Measurements from ENCODE around the gene ZNF639.

Gene ZNF639

DNA sequence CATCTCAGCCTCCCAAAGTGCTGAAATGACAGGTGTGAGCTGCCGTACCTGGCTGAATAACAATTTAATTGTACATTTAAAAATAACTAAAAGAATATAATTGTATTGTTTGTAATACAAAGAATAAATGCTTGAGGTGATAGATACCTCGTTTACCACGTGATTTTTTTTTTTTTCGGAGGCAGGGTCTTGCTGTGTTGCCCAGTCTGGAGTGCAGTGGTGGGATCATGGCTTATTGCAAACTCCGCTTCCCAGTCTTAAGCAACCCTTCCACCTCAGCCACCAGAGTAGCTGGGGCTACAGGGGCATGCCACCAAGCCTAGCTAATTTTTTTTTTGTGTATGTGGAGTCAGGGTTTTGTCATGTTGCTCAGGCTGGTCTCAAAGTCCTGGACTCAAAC is 40.5 kb downstream of the ZNF639 start:
- Histone ChIP-seq H3K9me2 (replicated peaks; ENCODE audit: insufficient read depth, low read length) (no peaks in the 10 kb centered on the region), H3K4me1 (ENCODE audit: low read length) (no peaks in the 10 kb centered on the region), H3K9ac (ENCODE audit: low read length) (no peak overlapping the region), H3K27me3 (replicated peaks; ENCODE audit: insufficient read depth, low read length) (no peaks in the 10 kb centered on the region), H3K36me3 (replicated peaks; ENCODE audit: insufficient read depth, low read length) (peaks cover 6% of the 10 kb centered on the region), H3K27ac (ENCODE audit: low read length) (no peak overlapping the region), H3F3A (ENCODE audit: insufficient read depth, low read length) (no peaks in the 10 kb centered on the region), H4K20me1 (ENCODE audit: insufficient read depth, low read length) (no peaks in the 10 kb centered on the region), H3K9me3 (replicated peaks; ENCODE audit: insufficient read depth, low read length) (no peaks in the 10 kb centered on the region), H3K79me2 (ENCODE audit: low read length) (no peaks in the 10 kb centered on the region), H3K4me3 (ENCODE audit: low read length) (no peak overlapping the region), H3K4me2 (ENCODE audit: low read depth, low read length) (no peak overlapping the region), H2AFZ (ENCODE audit: low read length) (no peak overlapping the region)
- TF ChIP-seq EZH2phosphoT487 (IDR thresholded peaks at IDR 0.05; ENCODE audit: low read length): no peak
- no peak for TF ChIP-seq CTCF (IDR thresholded peaks at IDR 0.05; ENCODE audit: low read length)
- TF ChIP-seq EZH2 (optimal IDR thresholded peaks at IDR 0.05; ENCODE audit: low read depth, low read length): no peak
- no peak for DNase-seq

DNA sequence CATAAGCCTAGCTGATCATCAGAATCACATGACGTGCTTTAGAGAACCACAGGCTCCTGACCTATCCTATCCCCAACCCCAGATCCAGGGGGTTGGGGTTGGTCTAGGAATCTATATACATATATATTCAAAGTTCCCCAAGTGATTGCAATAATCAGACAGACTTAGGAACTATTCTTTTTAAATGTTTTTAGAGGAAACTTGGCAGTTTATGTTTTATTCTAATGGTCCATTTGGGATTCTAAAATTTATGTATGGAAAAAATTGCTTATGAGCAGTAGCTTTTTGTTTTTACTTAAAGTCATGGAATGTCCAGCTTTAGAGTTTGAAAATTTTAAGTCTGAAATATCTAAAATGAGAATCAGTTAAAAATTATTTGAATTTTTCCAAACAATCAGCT is 46.8 kb downstream of the ZNF639 start:
- Histone ChIP-seq H3K9me2 (replicated peaks; ENCODE audit: insufficient read depth, low read length) (no peaks in the 10 kb centered on the region), H2AFZ (ENCODE audit: low read length) (no peak overlapping the region), H3K9ac (ENCODE audit: low read length) (no peak overlapping the region), H3K27me3 (replicated peaks; ENCODE audit: insufficient read depth, low read length) (no peaks in the 10 kb centered on the region), H3K4me1 (ENCODE audit: low read length) (no peaks in the 10 kb centered on the region), H3K9me3 (replicated peaks; ENCODE audit: insufficient read depth, low read length) (no peaks in the 10 kb centered on the region), H3K36me3 (replicated peaks; ENCODE audit: insufficient read depth, low read length) (no peaks in the 10 kb centered on the region; the same call in 1 of the 2 replicates), H3K27ac (ENCODE audit: low read length) (no peak overlapping the region), H3K4me3 (ENCODE audit: low read length) (no peak overlapping the region), H4K20me1 (ENCODE audit: insufficient read depth, low read length) (no peaks in the 10 kb centered on the region), H3F3A (ENCODE audit: insufficient read depth, low read length) (no peaks in the 10 kb centered on the region), H3K79me2 (ENCODE audit: low read length) (no peaks in the 10 kb centered on the region), H3K4me2 (ENCODE audit: low read depth, low read length) (no peak overlapping the region)
- DNase-seq: no peak
- no peak for TF ChIP-seq EZH2 (optimal IDR thresholded peaks at IDR 0.05; ENCODE audit: low read depth, low read length)
- no peak for TF ChIP-seq EZH2phosphoT487 (IDR thresholded peaks at IDR 0.05; ENCODE audit: low read length)
- TF ChIP-seq CTCF (IDR thresholded peaks at IDR 0.05; ENCODE audit: low read length): no peak

DNA sequence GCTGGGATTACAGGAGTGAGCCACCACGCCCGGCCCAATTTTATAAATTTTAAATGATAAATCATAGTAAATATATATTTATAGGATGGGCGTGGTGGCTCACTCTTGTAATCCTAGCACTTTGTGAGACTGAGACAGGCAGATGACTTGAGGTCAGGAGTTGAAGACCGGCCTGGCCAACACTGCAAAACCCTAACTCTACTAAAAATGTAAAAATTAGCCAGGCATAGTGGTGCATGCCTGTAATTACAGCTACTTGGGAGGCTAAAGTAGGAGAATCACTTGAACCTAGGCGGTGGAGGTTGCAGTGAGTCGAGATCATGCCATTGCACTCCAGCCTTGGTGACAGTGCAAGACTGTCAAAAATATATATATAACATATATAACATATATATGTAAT is 51.1 kb downstream of the ZNF639 start:
- H3K36me3 ChIP-seq (replicated peaks; ENCODE audit: insufficient read depth, low read length): 0 out of 2 replicates have a peak, but pooled peaks cover 7% of the 10 kb centered on the region
- no peak overlapping the region for H3K4me2 ChIP-seq (ENCODE audit: low read depth, low read length)
- no peaks in the 10 kb centered on the region for H3K9me3 ChIP-seq (replicated peaks; ENCODE audit: insufficient read depth, low read length)
- H3K9ac ChIP-seq (ENCODE audit: low read length): no peak overlapping the region
- H3K79me2 ChIP-seq (ENCODE audit: low read length): no peaks in the 10 kb centered on the region
- H2AFZ ChIP-seq (ENCODE audit: low read length): no peak overlapping the region
- DNase-seq: no peak
- no peaks in the 10 kb centered on the region for H3K27me3 ChIP-seq (replicated peaks; ENCODE audit: insufficient read depth, low read length)
- H3K27ac ChIP-seq (ENCODE audit: low read length): no peak overlapping the region
- H3K4me1 ChIP-seq (ENCODE audit: low read length): no peaks in the 10 kb centered on the region
- no peak overlapping the region for H3K4me3 ChIP-seq (ENCODE audit: low read length)
- no peaks in the 10 kb centered on the region for H3F3A ChIP-seq (ENCODE audit: insufficient read depth, low read length)
- TF ChIP-seq EZH2phosphoT487 (IDR thresholded peaks at IDR 0.05; ENCODE audit: low read length): no peak
- no peak for TF ChIP-seq EZH2 (optimal IDR thresholded peaks at IDR 0.05; ENCODE audit: low read depth, low read length)
- no peak for TF ChIP-seq CTCF (IDR thresholded peaks at IDR 0.05; ENCODE audit: low read length)
- no peaks in the 10 kb centered on the region for H3K9me2 ChIP-seq (replicated peaks; ENCODE audit: insufficient read depth, low read length)
- no peaks in the 10 kb centered on the region for H4K20me1 ChIP-seq (ENCODE audit: insufficient read depth, low read length)

All from MM.1S (cell line).